Kidney capillary endothelial cell (primary cell): ENCODE measurements around the gene GOLIM4.
A peak's percentile ranks its signal among the peaks of the same experiment; 100 is the strongest.
"Not testable (repeated sequence)": the region's sequence is repeated elsewhere in the genome, so short reads cannot be mapped to it uniquely, and the experiment has no call there.

ENCODE experiments used
- DNase-seq: peaks from one replicate; pipeline ENCODE4 v3.0.0-alpha.2; 2018; ENCODE audit warnings: low spot score

GOLIM4 gene, protein sequence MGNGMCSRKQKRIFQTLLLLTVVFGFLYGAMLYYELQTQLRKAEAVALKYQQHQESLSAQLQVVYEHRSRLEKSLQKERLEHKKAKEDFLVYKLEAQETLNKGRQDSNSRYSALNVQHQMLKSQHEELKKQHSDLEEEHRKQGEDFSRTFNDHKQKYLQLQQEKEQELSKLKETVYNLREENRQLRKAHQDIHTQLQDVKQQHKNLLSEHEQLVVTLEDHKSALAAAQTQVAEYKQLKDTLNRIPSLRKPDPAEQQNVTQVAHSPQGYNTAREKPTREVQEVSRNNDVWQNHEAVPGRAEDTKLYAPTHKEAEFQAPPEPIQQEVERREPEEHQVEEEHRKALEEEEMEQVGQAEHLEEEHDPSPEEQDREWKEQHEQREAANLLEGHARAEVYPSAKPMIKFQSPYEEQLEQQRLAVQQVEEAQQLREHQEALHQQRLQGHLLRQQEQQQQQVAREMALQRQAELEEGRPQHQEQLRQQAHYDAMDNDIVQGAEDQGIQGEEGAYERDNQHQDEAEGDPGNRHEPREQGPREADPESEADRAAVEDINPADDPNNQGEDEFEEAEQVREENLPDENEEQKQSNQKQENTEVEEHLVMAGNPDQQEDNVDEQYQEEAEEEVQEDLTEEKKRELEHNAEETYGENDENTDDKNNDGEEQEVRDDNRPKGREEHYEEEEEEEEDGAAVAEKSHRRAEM

GRCh38 chr3:168095611-168096209, at the start of gene GOLIM4:
TSS of gene GOLIM4 (minus strand) at chr3:168095924. CDS start at chr3:168095285, 639 bp downstream.
- peak; percentile 95 for DNase-seq

DNA sequence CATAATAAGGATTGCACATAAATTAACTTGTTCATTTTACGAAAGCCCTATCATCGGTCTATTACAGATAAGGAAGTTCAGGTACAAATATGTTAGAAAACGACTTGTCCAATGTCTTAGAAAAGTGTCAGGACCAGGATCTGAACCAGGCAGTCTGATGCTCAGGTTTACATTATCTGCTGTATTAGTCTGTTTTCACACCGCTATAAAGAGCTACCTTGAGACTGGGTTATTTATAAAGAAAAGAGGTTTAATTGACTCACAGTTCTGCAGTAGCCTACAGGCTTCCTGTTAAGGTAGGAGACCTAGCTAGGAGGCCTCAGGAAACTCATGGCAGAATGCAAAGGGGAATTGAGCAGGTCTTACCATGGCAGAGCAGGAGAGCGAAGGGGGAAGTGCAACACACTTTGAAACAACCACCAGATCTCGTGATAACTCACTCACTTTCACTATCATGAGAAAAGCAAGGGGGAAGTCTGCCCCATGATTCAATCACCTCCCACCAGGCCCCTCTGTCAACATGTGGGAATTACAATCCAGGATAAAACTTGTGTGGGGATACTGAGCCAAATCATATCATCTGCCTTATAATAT, 45.8 kb upstream of the GOLIM4 start:
- no peak for DNase-seq

DNA sequence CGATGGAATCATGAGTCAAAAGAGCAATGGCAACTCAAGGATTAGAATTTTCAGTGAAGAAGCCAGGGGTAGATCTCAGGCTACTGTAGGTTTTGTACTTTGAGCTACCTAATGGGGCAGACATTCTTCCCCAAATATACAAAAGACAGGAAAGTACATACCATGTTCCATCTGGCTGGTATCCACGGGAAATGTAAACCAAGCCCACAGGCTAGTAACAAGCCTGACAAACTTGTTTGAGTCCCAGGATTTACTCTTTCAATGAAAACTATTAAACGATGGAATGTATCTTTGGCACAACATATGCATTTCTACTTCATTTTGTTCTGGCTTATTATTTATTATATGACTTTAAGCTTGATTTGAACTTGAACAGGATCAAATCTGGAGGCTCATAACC, 44.2 kb upstream of the GOLIM4 start:
- DNase-seq = no peak

- no peak for DNase-seq
Measured at GRCh38 chr3:168138421-168138820, 42.7 kb upstream of the GOLIM4 start.

DNA sequence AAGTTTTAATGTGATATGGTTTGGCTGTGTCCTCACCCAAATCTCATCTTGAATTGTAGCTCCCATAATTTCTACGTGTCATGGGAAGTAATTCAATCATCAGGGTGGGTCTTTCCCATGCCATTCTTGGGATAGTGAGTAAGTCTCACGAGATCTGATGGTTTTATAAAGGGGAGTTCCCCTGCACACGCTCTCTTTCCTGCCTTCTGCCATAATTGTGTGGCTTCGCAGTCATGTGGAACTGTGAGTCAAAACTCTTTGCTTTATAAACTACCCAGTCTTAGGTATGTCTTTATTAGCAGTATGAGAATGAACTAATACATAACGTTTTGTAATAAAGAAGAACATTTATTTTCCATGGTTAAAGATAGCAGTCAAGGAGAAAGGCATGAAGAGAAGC, 39.2 kb upstream of the GOLIM4 start:
- no peak for DNase-seq

DNA sequence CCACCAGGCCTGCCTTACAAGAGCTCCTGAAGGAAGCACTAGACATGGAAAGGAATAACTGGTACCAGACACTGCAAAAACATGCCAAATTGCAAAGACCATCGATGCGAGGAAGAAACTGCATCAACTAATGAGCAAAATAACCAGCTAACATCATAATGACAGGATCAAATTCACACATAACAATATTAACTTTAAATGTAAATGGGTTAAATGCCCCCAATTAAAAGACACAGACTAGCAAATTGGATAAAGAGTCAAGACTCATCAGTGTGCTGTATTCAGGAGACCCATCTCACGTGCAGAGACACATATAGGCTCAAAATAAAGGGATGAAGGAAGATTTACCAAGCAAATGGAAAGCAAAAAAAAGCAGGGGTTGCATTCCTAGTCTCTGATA, 34.5 kb upstream of the GOLIM4 start:
- DNase-seq = not testable (repeated sequence)

DNA sequence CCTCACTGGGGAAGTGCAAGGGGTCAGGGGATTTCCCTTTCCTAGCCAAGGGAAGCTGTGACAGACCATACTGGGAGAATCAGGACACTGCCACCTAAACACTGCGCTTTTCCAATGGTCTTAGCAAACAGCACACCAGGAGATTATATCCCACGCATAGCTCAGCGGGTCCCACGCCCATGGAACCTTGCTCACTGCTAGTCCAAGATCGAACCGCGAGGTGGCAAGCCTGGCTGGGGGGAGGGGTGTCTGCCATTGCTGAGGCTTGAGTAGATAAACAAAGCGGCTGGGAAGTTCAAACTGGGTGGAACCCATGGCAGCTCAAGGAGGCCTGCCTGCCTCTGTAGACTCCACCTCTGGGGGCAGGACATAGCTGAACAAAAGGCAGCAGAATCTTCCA, 32.7 kb upstream of the GOLIM4 start:
- not testable (repeated sequence) for DNase-seq

- no peak for DNase-seq
Measured at GRCh38 chr3:168127466-168127865, 31.7 kb upstream of the GOLIM4 start.

DNA sequence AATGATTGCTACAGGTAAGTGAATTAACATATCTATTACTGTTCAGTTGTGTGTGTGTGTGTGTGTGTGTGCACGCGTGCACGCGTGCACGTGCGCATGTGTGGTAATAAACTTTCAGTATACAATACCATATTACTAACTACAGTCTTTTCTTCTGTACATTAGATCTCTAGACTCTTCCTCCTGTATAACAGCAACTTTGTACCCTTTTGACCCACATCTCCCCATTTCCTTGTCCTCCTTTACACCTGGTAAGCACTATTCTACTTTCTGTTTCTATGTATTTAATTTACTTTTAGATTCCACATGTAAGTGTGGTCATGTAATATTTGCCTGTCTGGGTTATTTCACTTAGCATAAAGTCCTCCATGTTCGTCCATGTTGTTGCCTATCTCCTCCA, 29.1 kb upstream of the GOLIM4 start:
- no peak for DNase-seq

DNA sequence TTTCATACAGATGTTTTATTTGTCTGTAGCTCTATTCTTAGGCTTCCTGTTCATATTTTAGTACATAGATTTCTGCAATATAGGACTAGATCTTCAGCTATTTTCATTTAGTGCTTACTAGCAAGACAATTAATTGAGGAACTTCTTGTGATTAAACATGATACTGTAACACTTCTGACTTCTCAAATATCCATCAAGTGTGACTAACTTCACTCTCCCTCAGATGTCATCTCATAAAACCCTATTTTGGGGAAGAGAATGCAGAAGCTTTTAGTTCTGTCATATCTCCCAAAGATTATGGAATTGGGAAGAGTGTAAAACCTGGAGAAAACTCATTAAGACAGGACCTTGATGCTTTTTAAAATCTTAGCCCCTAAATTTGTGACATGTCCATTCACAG, 28.6 kb upstream of the GOLIM4 start:
- no peak for DNase-seq

GRCh38 chr3:168123201-168124176, 27.8 kb upstream of the GOLIM4 start:
- DNase-seq = no peak

DNA sequence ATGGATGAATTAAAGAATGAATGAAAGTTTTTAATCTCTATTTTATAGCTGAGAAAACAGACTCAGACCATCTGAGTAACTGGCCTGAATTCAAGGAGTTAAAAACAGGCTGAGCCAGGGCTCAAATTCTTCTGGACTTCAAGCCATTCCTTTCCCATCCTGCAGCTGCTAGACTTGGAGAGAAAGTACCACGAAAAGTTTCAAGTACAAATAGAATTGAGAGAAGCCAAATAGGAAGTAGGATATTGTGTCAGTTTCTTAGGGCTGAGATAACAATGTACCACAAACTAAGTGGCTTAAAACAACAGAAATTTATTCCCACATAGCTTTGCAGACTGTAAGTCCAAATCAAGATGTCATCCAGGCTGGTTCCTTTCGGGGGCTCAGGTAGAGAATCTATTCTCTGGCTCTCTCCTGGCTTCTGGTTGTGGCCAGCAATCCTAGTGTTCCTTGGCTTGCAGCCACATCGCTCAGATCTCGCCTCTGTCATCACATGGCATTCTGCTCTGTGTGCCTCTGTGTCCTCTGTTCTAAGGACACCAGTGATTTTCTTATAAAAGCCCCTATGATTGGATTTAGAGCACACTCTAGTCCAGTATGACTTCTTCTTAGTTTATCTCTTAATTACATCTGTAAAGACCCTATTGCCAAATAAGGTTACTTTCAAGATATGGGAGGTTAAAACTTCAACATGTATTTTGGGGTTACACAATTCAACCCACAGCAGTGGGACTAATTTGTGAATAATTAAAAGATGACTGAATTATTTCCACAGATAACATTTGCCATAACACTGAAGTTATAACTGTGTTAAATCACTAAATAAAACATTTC, 25.7 kb upstream of the GOLIM4 start:
- DNase-seq = no peak

DNA sequence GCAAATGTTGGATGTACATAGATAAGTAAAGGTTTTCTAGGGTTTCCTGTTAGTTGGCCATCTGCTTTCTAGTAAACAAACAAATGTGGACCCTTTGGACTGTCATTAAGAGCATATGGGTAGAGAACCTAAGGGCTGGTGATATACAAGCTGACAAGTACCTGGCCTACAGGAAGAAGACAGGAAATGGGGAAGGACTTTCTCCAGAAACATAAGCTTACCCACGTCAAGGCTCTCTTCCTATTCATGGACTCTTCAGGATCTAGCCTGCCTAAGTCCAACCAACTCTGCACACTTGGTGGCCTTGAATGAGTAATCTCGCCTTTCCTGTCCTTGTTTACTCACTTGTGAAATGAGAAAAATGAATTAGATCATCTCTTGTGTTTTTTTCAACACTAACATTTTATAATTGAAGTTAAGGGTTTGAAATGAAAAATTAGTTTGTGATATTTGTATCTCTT, 22.2 kb upstream of the GOLIM4 start:
- peak; percentile 77 for DNase-seq

GRCh38 chr3:168117059-168117458, 21.3 kb upstream of the GOLIM4 start:
- no peak for DNase-seq

DNA sequence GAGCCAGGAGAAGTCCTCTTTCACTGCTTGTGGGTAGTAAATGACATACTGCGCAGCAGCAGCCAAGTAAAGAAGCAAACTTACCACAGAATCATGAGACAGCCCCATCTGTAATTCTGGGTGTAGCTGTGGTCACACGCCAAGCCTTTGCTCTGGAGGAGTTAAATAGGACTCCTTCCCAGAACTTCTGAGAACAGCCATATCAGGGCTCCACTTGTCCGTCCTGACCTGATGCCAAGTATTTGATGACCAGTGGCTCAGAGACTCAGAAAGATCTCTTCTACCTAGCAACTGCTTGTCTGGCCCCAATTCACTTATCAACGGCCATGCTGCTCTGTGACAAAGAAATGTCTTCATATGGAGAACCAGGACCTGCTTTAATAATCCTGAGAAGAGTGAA, 20.6 kb upstream of the GOLIM4 start:
- no peak for DNase-seq

DNA sequence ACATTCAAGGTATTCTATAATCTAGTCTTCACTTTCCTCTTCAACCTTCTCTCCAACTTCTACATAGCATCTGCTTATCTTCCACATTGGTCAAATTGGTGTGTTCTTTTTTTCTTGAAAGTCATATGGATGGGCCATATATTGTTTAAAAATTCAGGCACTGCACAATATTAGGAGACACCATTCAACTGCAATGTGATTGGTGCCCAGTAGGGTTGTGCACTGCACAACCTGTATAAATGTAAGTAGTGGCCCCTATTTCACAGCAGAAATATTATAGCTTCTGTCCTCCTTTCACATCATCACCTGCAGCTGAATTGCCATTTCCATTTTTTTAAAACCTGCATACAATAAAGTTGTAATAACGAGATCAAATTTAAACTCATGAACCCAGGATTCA, 18.1 kb upstream of the GOLIM4 start:
- no peak for DNase-seq

- no peak for DNase-seq
Measured at GRCh38 chr3:168112894-168113293, 17.2 kb upstream of the GOLIM4 start.

- no peak for DNase-seq
Measured at GRCh38 chr3:168104361-168104760, 8.6 kb upstream of the GOLIM4 start.

- no peak for DNase-seq
Measured at GRCh38 chr3:168102735-168103410, 7.1 kb upstream of the GOLIM4 start.
